ENCODE data around the gene SCLT1. TPM values are rescaled to one million over a fixed set of nuclear protein-coding genes. Genes with fewer than 3 reads are reported as not detected.

SCLT1 gene
- total RNA-seq = 10 to 100 TPM in 1 of 2 donors, 1 to 10 TPM in 1; 9.5 to 14.0 TPM

DNA sequence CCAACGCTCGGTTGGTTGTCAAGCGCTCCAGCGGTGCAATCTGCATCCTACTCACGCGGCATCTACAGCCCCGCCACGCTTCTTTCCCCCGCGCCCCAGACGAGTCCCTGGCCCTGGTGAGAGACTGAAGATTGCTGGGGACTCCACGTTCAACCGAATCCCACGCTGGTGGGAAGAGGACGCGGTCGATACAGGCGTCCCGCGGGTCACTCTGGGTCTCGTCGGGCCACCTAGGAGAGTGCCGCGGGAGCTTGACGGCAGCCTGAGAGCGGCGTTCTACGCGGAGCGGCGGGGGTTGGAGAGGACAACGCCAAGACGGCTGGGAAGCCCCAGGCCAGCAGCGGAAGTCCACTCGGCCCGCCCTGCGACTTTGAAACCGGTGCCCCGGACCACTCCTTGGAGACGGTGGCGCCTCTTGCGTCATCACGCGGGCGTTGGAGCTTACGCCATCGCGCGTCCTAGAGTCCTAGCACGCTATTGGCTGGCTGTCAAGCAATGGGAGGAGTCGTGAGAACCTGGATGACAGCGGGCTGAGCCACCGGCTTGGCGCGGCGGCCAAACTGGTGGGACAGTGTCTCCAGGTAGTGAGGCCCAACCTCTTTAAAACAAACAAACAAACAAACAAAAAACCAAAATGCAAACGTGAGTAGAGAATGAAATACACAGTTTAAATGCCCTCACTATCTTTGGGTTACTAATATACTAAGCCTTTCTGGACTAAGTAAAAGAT, at the start of gene SCLT1:
TSS of gene SCLT1 (minus strand) at position 349 of the 730 bp plus-strand sequence. CDS start 436 bp downstream, outside the sequence.
- H3K27ac ChIP-seq = peak within 1 kb of the TSS; percentile 88 to 95
- no peaks in the 10 kb centered on the region for H3K27me3 ChIP-seq (replicated peaks; ENCODE audit: insufficient read depth)
- DNase-seq (ENCODE audit: low spot score) = peak; percentile 97
- H3K4me1 ChIP-seq (ENCODE audit: control insufficient read depth in 1 of 2, low read depth in 2 of 2) = peaks cover 6 to 32% of the 10 kb centered on the region in 2 donors
- H3K9me3 ChIP-seq = no peaks in the 10 kb centered on the region
- H3K4me3 ChIP-seq = peak within 1 kb of the TSS; percentile 79
- peak; percentile 99 for ATAC-seq (ENCODE audit: insufficient number of reproducible peaks, low FRiP score, low read depth)
- no peaks in the 10 kb centered on the region for H3K36me3 ChIP-seq
- no peak for TF ChIP-seq CTCF (IDR thresholded peaks at IDR 0.05)

DNA sequence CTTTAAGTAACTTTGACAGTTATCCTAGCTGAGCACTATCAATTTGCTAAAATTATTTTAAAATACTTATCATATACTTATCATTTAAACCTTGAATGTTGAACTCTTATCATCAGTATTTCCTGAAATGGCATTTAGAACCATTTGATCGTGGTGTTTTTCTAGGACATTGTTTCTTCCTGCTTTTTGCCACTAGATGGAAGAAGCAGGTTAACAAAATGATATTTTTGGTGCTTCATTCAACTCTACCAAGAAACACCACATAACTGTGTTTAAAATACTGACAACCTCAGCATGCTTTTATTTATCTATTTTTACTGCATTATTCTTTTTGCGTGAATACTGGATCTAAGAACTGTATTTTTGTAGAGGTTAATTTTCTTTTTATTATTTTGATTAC, 47.2 kb upstream of the SCLT1 start:
- H3K27ac ChIP-seq = no peak overlapping the region
- H3K4me3 ChIP-seq = no peak overlapping the region
- TF ChIP-seq CTCF (IDR thresholded peaks at IDR 0.05) = no peak
- DNase-seq (ENCODE audit: low spot score) = no peak
- H3K27me3 ChIP-seq (replicated peaks; ENCODE audit: insufficient read depth) = no peaks in the 10 kb centered on the region
- no peak for ATAC-seq (ENCODE audit: insufficient number of reproducible peaks, low FRiP score, low read depth)
- no peaks in the 10 kb centered on the region for H3K9me3 ChIP-seq
- no peaks in the 10 kb centered on the region for H3K36me3 ChIP-seq
- H3K4me1 ChIP-seq (ENCODE audit: control insufficient read depth in 1 of 2, low read depth in 2 of 2) = no peaks in the 10 kb centered on the region

DNA sequence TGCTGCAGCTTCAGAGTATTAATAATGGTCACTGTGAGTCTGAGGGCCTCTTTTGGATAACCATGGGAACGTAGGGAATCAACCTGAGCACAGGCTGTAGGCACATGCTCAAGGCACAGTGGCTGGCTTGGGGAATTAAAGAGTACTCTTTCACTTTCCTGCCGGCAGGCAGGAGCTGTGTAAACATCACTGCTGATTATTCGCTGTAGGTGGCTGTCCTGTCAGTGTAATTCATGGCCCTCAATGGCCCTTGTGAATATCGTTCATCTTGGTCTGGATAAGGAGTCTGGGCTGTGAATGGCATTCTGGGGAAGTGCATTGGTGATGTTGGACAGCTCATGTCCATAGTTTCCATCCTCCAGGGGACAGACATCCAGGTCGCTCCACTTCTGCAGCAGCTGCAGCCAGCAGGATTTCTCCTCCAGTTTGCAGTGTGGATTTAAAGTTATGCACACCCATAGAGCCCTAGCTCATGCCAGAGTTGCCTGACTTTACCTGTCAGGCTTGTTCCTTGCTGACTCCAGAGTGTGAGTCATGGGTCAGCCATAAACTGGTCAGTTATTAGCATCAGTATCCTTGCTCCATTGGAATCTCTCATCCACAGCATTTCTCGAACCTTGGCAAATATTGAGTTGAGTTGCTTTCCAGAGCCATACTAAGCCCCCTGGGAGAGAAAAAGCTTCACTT, 45.6 kb upstream of the SCLT1 start:
- Histone ChIP-seq H3K36me3 (no peaks in the 10 kb centered on the region), H3K9me3 (no peaks in the 10 kb centered on the region), H3K27me3 (replicated peaks; ENCODE audit: insufficient read depth) (no peaks in the 10 kb centered on the region), H3K27ac (no peak overlapping the region), H3K4me3 (no peak overlapping the region), H3K4me1 (ENCODE audit: control insufficient read depth in 1 of 2, low read depth in 2 of 2) (no peaks in the 10 kb centered on the region)
- DNase-seq (ENCODE audit: low spot score) (no peak), ATAC-seq (ENCODE audit: insufficient number of reproducible peaks, low FRiP score, low read depth) (no peak)
- TF ChIP-seq CTCF (IDR thresholded peaks at IDR 0.05) = no peak

DNA sequence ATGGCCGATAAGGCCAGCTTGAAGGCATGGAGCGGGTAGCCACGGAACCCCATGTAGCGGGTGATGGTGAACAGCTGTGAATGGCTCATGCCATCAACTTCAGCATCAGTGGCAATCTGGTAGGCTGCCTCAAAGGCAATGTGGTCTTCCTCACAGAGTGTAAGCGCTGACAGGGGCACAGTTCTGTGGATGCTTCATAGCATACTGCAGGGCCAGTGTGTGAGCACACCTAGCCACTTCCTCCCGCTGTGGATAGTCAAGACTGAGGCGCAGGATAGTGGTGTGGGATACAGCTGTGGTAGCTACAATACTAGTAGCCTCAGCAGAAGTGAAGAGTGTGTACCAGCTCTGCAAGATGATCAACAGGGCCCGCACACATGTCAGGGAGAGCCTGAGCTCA, 43.1 kb upstream of the SCLT1 start:
- Histone ChIP-seq H3K36me3 (no peaks in the 10 kb centered on the region), H3K27ac (no peak overlapping the region), H3K9me3 (no peaks in the 10 kb centered on the region), H3K27me3 (replicated peaks; ENCODE audit: insufficient read depth) (no peaks in the 10 kb centered on the region), H3K4me3 (no peak overlapping the region), H3K4me1 (ENCODE audit: control insufficient read depth in 1 of 2, low read depth in 2 of 2) (no peaks in the 10 kb centered on the region)
- DNase-seq (ENCODE audit: low spot score) = no peak
- TF ChIP-seq CTCF (IDR thresholded peaks at IDR 0.05) = no peak
- ATAC-seq (ENCODE audit: insufficient number of reproducible peaks, low FRiP score, low read depth) = no peak

- DNase-seq (ENCODE audit: low spot score) = no peak
- TF ChIP-seq CTCF (IDR thresholded peaks at IDR 0.05) = no peak
- H3K27me3 ChIP-seq (replicated peaks; ENCODE audit: insufficient read depth) = no peaks in the 10 kb centered on the region
Measured at GRCh38 chr4:129131343-129131742, 38.0 kb upstream of the SCLT1 start.

More at GRCh38 chr4:129131343-129131742, 38.0 kb upstream of the SCLT1 start:
- Histone ChIP-seq H3K4me1 (ENCODE audit: control insufficient read depth in 1 of 2, low read depth in 2 of 2) (no peaks in the 10 kb centered on the region), H3K27ac (no peak overlapping the region), H3K4me3 (no peak overlapping the region), H3K36me3 (no peaks in the 10 kb centered on the region), H3K9me3 (no peaks in the 10 kb centered on the region)
- no peak for ATAC-seq (ENCODE audit: insufficient number of reproducible peaks, low FRiP score, low read depth)
